ENCODE data around the gene KCND3. TPM values are rescaled to one million over a fixed set of nuclear protein-coding genes. Genes with fewer than 3 reads are reported as not detected.

The KCND3 gene
- total RNA-seq, 1 donor from 2014 or later, result 2.1 TPM

- no peak for DNase-seq (ENCODE audit: extremely low spot score, unreplicated experiment)
- H3K27ac Mint-ChIP-seq (ENCODE audit: unreplicated experiment), result no peak overlapping the region
- H3K9me3 Mint-ChIP-seq (ENCODE audit: unreplicated experiment), result no peaks in the 10 kb centered on the region
- H3K27me3 Mint-ChIP-seq (ENCODE audit: unreplicated experiment), result peaks cover 13% of the 10 kb centered on the region
- no peaks in the 10 kb centered on the region for H3K36me3 Mint-ChIP-seq (ENCODE audit: unreplicated experiment)
- no peak overlapping the region for H3K4me3 Mint-ChIP-seq (ENCODE audit: unreplicated experiment)
- TF ChIP-seq CTCF (IDR thresholded peaks at IDR 0.05), result no peak
- peaks cover 4% of the 10 kb centered on the region for H3K4me1 Mint-ChIP-seq (ENCODE audit: unreplicated experiment)
Measured at GRCh38 chr1:111793923-111794322, 195.5 kb downstream of the KCND3 start.

GRCh38 chr1:111792249-111792648 lies 197.2 kb downstream of the KCND3 start:
- Mint-ChIP-seq H3K36me3 (ENCODE audit: unreplicated experiment) (no peaks in the 10 kb centered on the region), H3K4me1 (ENCODE audit: unreplicated experiment) (peaks cover 5% of the 10 kb centered on the region), H3K9me3 (ENCODE audit: unreplicated experiment) (no peaks in the 10 kb centered on the region), H3K27me3 (ENCODE audit: unreplicated experiment) (peaks cover 13% of the 10 kb centered on the region), H3K27ac (ENCODE audit: unreplicated experiment) (no peak overlapping the region), H3K4me3 (ENCODE audit: unreplicated experiment) (no peak overlapping the region)
- TF ChIP-seq CTCF (IDR thresholded peaks at IDR 0.05), result no peak
- no peak for DNase-seq (ENCODE audit: extremely low spot score, unreplicated experiment)

GRCh38 chr1:111791776-111792175 lies 197.7 kb downstream of the KCND3 start:
- H3K27me3 Mint-ChIP-seq (ENCODE audit: unreplicated experiment), result peaks cover 13% of the 10 kb centered on the region
- H3K4me1 Mint-ChIP-seq (ENCODE audit: unreplicated experiment), result peaks cover 5% of the 10 kb centered on the region
- H3K36me3 Mint-ChIP-seq (ENCODE audit: unreplicated experiment), result no peaks in the 10 kb centered on the region
- H3K27ac Mint-ChIP-seq (ENCODE audit: unreplicated experiment), result no peak overlapping the region
- H3K4me3 Mint-ChIP-seq (ENCODE audit: unreplicated experiment), result no peak overlapping the region
- TF ChIP-seq CTCF (IDR thresholded peaks at IDR 0.05), result no peak
- no peak for DNase-seq (ENCODE audit: extremely low spot score, unreplicated experiment)
- H3K9me3 Mint-ChIP-seq (ENCODE audit: unreplicated experiment), result no peaks in the 10 kb centered on the region

- DNase-seq (ENCODE audit: extremely low spot score, unreplicated experiment), result no peak
- no peaks in the 10 kb centered on the region for H3K9me3 Mint-ChIP-seq (ENCODE audit: unreplicated experiment)
- no peaks in the 10 kb centered on the region for H3K36me3 Mint-ChIP-seq (ENCODE audit: unreplicated experiment)
- H3K4me3 Mint-ChIP-seq (ENCODE audit: unreplicated experiment), result no peak overlapping the region
- TF ChIP-seq CTCF (IDR thresholded peaks at IDR 0.05), result no peak
- peaks cover 5% of the 10 kb centered on the region for H3K4me1 Mint-ChIP-seq (ENCODE audit: unreplicated experiment)
- peaks cover 13% of the 10 kb centered on the region for H3K27me3 Mint-ChIP-seq (ENCODE audit: unreplicated experiment)
- no peak overlapping the region for H3K27ac Mint-ChIP-seq (ENCODE audit: unreplicated experiment)
Measured at GRCh38 chr1:111789666-111790316, 199.7 kb downstream of the KCND3 start.

GRCh38 chr1:111789142-111789541 lies 200.3 kb downstream of the KCND3 start:
- Mint-ChIP-seq H3K36me3 (ENCODE audit: unreplicated experiment) (no peaks in the 10 kb centered on the region), H3K4me1 (ENCODE audit: unreplicated experiment) (peaks cover 5% of the 10 kb centered on the region), H3K27ac (ENCODE audit: unreplicated experiment) (no peak overlapping the region), H3K4me3 (ENCODE audit: unreplicated experiment) (no peak overlapping the region), H3K27me3 (ENCODE audit: unreplicated experiment) (peaks cover 16% of the 10 kb centered on the region), H3K9me3 (ENCODE audit: unreplicated experiment) (no peaks in the 10 kb centered on the region)
- TF ChIP-seq CTCF (IDR thresholded peaks at IDR 0.05), result no peak
- DNase-seq (ENCODE audit: extremely low spot score, unreplicated experiment), result peak; percentile 59
